T-helper 1 cell treated with Interleukin-12 subunit alpha and Interleukin-12 subunit beta and Interleukin-4 antibody, amounts not matched to agents 30 ng/mL and 1 ng/mL, for 36 hours (primary cell): ENCODE data around the gene PES1. TPM values are rescaled to one million over a fixed set of nuclear protein-coding genes. Genes with fewer than 3 reads are reported as not detected.

Experiments
- intact Hi-C: fragments of 100-400 bp; cut with micrococcal nuclease; formaldehyde crosslinking; loops from one replicate; pipeline ENCODE4 v1.15.1; 2024
- total RNA-seq: library from RNA; stranded (reverse); gene quantifications from 2 replicates; pipeline ENCODE4 v1.2.3, GENCODE V29; 2022

The PES1 gene
- total RNA-seq, 1 donor from 2014 or later: 89.0 TPM

- intact Hi-C loops: loop anchor here (1.0 to 5.0 kb wide), 2 partner anchors 17 to 162 kb away; no protein-coding TSS in a partner anchor
Measured at GRCh38 chr22:30609260-30610185, 17.8 kb upstream of the PES1 start.

- intact Hi-C loops: loop anchor here (2.0 to 5.0 kb wide), 2 partner anchors 27 to 161 kb away; partner anchors contain the start of gene SLC35E4
Measured at GRCh38 chr22:30607939-30608338, 16.2 kb upstream of the PES1 start.

DNA sequence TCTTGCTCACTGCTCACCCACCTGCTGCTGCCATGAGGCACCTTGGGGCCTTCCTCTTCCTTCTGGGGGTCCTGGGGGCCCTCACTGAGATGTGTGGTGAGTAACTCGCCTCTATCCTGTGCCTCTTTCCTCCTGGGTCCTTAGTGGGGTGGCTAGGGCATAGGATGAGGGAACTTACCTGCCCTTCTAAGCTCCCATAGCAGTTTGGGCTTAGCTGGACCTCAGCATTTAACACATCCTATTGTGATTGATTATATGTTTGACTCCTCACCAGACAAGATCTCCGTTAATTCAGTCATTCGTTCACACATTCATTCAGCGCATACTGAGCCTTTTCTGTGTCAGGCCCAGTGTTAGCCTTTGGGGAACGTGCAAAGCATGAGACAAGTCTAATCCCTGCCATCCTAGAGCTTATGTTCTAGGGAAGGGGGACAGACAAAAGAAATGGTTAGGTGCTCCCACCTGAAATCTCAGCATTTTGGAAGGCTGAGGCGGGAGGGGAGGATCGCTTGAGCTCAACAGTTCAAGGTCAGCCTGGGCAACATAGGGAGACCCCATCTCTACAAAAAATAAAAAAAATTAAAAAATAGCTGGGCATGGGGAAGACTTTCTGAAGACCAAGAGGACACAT is 15.7 kb upstream of the PES1 start:
- intact Hi-C loops: loop anchor here (2.0 to 5.0 kb wide), 2 partner anchors 27 to 160 kb away; partner anchors contain the start of gene SLC35E4

DNA sequence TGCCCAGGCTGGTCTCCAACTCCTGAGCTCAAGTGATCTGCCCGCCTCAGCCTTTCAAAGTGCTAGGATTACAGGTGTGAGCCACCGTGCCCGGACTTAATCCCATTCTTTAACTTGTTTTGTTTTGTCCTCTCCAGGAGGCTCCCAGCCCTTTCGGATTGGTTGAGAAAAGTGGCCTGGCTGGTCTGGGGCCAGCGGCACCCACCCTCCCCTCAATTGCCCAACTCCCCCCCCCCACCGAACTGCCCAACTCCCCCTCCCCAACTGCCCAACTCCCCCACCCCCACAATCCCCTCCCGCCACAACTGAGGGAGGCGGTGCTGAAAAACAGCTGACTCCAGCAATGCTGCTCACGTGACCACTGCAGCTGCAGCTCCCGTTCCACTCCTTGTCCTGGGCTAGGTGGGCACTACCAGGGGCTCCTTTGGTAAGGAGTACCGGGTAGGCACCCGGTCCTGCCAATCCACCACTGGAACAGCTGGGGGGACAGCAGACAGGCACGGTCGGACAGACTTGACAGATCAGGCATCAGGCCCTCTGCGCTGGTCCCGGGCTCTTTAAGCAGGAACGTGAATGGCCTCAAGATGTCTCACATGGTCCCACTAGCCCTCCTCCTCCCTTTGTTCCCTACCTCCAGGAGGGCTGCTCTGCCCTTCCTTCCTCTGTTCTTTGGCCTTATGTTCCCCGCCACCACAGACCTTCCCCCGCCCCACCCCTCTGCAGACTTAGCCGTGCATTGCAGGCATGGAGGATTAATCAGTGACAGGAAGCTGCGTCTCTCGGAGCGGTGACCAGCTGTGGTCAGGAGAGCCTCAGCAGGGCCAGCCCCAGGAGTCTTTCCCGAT is 15.0 kb upstream of the PES1 start, which contains the start of gene TCN2:
TSS of gene TCN2 (plus strand) at position 720 of the 845 bp plus-strand sequence. CDS start 158 bp downstream, outside the sequence.
- intact Hi-C loops: loop anchor here (2.0 to 5.0 kb wide), 2 partner anchors 28 to 159 kb away; partner anchors contain the start of gene SLC35E4

GRCh38 chr22:30605449-30606110 is 13.9 kb upstream of the PES1 start:
- intact Hi-C loops: loop anchor here (1.0 to 5.0 kb wide), 3 partner anchors 14 to 158 kb away; partner anchors contain the start of genes PES1 and SLC35E4

DNA sequence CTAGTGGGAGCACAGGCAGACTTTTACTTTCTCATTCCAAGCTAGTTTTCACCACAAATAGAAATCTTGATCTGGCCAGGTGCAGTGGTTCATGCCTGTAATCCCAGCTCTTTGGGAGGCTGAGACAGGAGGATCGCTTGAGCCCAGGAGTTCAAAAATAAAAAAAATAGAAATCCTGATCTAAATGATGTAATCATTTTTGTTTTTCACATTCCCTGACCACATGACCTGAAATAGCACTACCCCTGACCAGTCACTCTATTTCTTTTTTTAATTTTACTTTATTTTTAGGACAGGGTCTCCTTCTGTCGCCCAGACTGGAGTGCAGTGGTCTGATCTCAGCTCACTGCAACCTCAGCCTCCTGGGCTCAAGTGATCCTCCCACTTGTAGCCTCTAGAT is 13.0 kb upstream of the PES1 start:
- intact Hi-C loops: loop anchor here (1.0 to 5.0 kb wide), 2 partner anchors 13 to 157 kb away; partner anchors contain the start of gene PES1

DNA sequence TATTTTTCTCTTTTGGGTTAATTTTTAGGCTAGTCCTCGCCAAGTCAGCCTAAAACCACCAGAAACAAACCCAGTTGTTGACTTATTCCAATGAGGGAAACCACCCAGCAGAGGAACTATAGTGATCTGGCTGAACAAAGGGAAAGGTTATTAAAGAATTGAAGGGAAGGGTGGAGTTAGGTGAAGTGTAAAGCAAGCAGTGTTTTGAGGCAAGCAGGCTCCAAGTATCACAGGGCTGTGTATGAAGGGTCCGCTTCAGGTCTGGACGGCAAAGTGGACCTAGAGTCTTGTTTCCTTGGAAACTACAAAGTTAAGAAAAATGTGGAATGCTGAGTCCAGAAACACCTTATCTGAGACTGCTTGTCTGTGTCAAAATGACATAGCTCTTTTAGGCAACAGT is 12.1 kb upstream of the PES1 start:
- intact Hi-C loops: no loop called here

DNA sequence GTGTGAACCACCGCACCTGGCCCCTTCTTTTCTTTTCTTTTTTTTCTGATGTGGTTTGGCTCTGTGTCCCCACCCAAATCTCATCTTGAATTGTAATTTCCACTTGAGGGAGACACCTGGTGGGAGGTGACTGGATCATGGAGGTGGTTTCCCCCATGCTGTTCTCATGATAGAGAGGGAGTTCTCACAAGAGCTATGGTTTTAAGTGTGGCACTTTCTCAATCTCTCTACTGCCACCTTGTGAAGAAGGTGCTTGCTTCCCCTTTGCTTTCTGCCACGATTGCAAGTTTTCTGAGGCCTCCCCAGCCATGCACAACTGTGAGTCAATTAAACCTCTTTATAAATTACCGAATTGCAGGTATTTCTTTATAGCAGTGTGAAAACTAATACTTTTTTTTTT is 10.3 kb upstream of the PES1 start:
- intact Hi-C loops: loop anchor here (1.0 kb wide), 2 partner anchors 205 to 211 kb away; partner anchors contain the start of gene SEC14L2

GRCh38 chr22:30601464-30601863 is 9.8 kb upstream of the PES1 start:
- intact Hi-C loops: no loop called here

DNA sequence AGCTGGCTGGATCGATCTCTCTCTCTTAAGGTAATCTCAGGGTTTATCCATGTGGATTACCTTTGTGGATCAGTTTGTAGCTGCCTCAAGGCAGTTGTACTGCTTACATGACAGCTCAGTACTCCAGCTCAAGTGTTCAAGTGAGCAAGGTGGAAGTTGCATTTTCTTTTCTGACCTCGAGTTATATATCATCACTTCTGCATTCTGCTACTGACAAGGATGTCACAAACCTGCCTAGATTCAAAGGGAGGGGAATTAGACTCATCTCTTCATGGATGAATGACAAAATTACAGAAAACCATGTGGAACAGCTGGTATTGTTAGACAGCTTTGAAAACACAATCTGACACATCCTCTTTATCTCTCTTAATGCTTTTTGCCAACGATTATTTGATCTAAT is 9.2 kb upstream of the PES1 start:
- intact Hi-C loops: no loop called here

DNA sequence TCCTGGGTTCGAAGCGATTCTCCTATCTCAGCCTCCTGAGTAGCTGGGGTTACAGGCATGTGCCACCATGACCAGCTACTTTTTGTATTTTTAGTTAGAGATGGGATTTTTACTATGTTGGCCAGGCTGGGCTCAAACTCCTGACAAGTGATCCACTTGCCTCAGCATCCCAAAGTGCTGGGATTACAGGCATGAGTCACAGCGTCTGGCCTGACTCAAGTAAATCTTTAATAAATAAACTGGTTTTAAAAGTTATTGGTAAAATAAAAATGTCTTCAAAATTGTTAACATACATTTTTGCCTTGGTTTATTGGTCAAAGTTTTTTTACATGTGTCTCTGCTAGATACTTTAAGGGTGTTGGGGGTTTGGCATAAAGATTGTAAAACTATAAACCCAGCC is 7.3 kb upstream of the PES1 start:
- intact Hi-C loops: no loop called here

- intact Hi-C loops: no loop called here
Measured at GRCh38 chr22:30596886-30597285, 5.2 kb upstream of the PES1 start.

DNA sequence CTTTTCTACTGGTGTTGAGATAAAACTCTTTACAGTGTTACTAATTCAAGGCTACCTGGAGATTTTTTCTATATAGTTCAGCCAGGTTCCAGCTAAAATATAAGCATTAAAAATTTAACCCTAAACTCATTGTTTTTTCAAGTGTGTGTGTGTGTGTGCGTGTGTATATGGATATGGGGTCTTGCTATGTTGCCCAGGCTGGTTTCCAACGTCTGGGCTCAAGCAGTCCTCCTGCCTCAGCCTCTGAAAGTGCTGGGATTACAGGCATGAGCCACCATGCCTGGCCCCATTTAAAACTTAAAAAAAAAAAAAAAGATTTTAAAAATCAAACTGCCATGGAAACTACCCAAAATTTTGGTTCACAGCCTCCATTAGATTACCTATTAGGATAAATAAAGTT is 4.5 kb upstream of the PES1 start:
- intact Hi-C loops: no loop called here

DNA sequence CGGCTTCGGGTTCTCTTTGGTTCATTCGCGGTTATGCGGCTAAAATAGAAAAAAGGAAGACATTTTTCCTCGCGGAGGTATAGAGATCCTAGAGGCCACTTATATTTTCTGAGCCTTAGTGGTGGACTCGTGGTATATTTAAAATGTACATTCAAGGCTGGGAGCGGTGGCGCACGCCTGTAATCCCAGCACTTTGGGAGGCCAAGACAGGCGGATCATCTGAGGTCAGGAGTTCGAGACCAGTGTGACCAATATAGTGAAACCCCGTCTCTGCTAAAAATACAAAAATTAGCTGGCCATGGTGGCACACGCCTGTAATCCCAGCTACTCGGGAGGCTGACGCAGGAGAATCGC is 627 bp upstream of the PES1 start:
- intact Hi-C loops: loop anchor here (1.0 kb wide), 6 partner anchors 17 to 825 kb away; partner anchors contain the start of genes DUSP18, SF3A1, SLC35E4 and UQCR10

- intact Hi-C loops: loop anchor here (1.0 kb wide), 2 partner anchors 14 to 493 kb away; no protein-coding TSS in a partner anchor
Measured at GRCh38 chr22:30591191-30591587, 521 bp downstream of the PES1 start.

DNA sequence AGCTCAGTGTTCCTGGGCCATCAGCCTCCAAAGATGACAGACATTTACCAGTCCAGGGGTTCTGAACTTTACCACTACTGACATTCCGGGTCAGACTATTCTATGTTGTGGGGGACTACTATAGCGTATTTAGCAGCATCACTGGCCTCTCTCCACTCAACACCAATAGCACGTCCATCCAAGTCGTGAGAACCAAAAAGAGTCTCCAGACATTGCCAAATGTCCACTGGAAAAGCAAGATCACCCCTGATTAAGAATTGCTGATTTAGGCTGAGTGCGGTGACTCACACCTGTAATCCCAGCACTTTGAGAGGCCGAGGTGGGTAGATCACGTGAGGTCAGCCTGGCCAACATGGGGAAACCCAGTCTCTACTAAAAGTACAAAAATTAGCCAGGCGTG is 5.3 kb downstream of the PES1 start:
- intact Hi-C loops: no loop called here

DNA sequence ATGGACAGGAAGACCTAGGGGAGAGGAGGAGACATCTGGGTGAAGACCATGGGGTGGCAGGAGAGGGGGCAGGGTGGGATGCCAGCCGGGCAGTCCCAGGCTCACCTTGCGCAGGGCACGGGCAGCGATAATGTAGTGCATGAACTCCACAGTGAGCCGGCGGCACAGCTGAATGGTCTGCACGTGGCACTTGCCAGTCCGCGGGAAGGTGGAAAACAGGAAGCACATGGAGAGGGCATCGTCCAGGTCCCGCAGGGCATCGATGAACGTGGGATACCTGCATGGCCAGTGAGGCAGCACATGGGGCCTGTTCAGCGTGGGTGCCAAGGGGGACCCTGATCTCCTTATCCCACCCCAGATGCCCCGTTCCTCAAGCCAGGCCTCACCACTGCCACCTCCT is 7.3 kb downstream of the PES1 start:
- intact Hi-C loops: no loop called here

DNA sequence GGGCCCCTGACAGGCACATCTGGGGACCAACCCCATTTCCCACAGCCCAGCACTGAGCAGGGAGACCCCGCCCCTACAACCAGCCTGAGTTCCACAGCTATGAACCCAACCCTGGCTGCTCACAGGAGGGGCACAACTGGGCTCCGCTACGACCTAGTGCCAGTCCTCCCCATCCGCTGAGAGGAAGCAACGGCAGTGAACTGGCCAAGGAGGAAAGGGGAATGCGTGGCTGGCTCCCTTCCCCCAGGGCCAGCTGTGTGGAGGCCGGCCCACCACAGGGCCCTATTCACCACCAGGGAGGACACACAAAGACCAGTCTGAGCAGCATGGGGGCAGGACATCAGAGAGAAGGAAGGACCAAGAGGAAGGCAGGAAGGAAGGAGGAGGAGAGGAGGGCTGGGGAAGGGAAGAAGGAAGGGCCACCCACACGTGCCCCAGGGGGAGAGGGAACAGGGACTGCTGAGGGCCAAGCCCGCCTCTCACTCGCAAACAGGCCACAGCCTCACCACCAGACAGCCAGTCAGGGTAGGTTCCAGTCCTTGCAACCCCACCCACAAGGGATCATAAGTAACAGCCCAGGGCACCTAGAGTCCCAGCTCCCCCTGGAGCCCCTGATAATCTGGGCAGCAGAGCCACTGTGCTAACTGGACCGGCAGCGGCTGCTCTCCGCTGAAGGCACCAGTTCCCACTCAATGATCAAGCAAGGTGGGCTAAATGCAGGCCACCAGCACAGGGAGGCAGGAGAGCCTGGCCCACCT is 8.7 kb downstream of the PES1 start:
- intact Hi-C loops: no loop called here

- intact Hi-C loops: no loop called here
Measured at GRCh38 chr22:30582051-30582450, 9.7 kb downstream of the PES1 start.

GRCh38 chr22:30580896-30581295 is 10.8 kb downstream of the PES1 start:
- intact Hi-C loops: no loop called here
